Fibroblast of lung (primary cell): ENCODE results near the gene LMNA.

Experiments
- EZH2 ChIP-seq: IDR thresholded peaks from 2 replicates; pipeline ENCODE4 v1.5.1; 2012; ENCODE audit warnings: low read length, control low read depth, mild to moderate bottlenecking; ENCODE audit errors: missing control alignments
- TF ChIP-seq, protein P1 (sequence below), 2 donors: IDR thresholded peaks in 1 of 2; conservative IDR thresholded peaks in 1 of 2; 1 replicate in 1 of 2; 2 replicates in 1 of 2; pipeline ENCODE4 v1.5.1; 2011 to 2012; ENCODE audit warnings: low read length in 2 of 2, control low read depth in 1 of 2, inconsistent platforms in 1 of 2, low read depth in 1 of 2, mild to moderate bottlenecking in 1 of 2

DNA sequence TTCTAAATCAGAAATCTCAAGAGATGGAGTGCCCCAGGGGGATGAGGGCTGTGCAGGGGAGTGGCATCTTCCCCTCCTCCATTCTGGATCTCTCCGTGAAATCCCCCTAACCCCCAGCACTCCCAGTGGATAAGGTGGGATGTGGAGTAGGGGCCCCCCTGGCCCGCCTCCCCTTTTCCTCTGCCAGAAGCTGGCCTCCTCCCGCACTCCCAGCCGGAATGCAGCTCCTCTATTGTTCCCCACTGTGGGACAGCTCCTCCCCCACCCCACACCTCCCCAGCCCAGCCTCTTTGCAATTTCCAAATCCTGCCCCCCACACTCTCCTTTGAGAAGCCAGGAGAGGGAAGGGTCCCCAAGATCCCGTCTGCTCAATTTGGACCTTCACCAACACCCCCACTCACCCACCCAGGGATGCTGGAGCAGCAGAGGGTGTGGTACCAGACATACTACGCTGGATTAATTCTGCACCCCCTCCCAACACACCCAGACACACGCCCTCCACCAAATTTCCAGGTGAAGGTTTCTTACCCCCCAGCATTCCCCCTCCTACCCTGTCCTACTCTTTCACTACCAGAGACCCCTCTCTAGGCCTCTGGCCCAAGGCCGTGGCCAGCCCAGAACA, 34.2 kb upstream of the LMNA start:
- TF ChIP-seq, protein P1, sequence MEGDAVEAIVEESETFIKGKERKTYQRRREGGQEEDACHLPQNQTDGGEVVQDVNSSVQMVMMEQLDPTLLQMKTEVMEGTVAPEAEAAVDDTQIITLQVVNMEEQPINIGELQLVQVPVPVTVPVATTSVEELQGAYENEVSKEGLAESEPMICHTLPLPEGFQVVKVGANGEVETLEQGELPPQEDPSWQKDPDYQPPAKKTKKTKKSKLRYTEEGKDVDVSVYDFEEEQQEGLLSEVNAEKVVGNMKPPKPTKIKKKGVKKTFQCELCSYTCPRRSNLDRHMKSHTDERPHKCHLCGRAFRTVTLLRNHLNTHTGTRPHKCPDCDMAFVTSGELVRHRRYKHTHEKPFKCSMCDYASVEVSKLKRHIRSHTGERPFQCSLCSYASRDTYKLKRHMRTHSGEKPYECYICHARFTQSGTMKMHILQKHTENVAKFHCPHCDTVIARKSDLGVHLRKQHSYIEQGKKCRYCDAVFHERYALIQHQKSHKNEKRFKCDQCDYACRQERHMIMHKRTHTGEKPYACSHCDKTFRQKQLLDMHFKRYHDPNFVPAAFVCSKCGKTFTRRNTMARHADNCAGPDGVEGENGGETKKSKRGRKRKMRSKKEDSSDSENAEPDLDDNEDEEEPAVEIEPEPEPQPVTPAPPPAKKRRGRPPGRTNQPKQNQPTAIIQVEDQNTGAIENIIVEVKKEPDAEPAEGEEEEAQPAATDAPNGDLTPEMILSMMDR (conservative IDR thresholded peaks at IDR 0.05 in 1 of 2, IDR thresholded peaks at IDR 0.05 in 1 of 2; ENCODE audit: low read depth in 1 of 2, low read length in 2 of 2) = no peak
- TF ChIP-seq EZH2 = no peak
